ENCODE results near the gene LRCH4.

Gene LRCH4

GRCh38 chr7:100604976-100605911 is 19.3 kb upstream of the LRCH4 start:
- DNase-seq (ENCODE audit: low read depth in 1 of 2, low spot score in 1 of 2) = no peak

- peak; percentile 47 to 57 for DNase-seq (ENCODE audit: low read depth in 1 of 2, low spot score in 1 of 2)
Observed at GRCh38 chr7:100604028-100604975, 18.4 kb upstream of the LRCH4 start.

GRCh38 chr7:100603726-100604027 is 17.7 kb upstream of the LRCH4 start:
- no peak for DNase-seq (ENCODE audit: low read depth in 1 of 2, low spot score in 1 of 2)

- no peak for DNase-seq (ENCODE audit: low read depth in 1 of 2, low spot score in 1 of 2)
Observed at GRCh38 chr7:100602889-100603725, 17.2 kb upstream of the LRCH4 start.

GRCh38 chr7:100600730-100601038 is 14.8 kb upstream of the LRCH4 start:
- DNase-seq (ENCODE audit: low read depth in 1 of 2, low spot score in 1 of 2) = no peak

- DNase-seq (ENCODE audit: low read depth in 1 of 2, low spot score in 1 of 2) = no peak
Observed at GRCh38 chr7:100599911-100600729, 14.2 kb upstream of the LRCH4 start.

- no peak for DNase-seq (ENCODE audit: low read depth in 1 of 2, low spot score in 1 of 2)
Observed at GRCh38 chr7:100598425-100598824, 12.5 kb upstream of the LRCH4 start.

- no peak for DNase-seq (ENCODE audit: low read depth in 1 of 2, low spot score in 1 of 2)
Observed at GRCh38 chr7:100595188-100595587, 9.3 kb upstream of the LRCH4 start.

- DNase-seq (ENCODE audit: low read depth in 1 of 2, low spot score in 1 of 2) = no peak
Observed at GRCh38 chr7:100591596-100591995, 5.7 kb upstream of the LRCH4 start.

GRCh38 chr7:100590077-100590737 is 4.3 kb upstream of the LRCH4 start:
- DNase-seq (ENCODE audit: low read depth in 1 of 2, low spot score in 1 of 2) = no peak

GRCh38 chr7:100589341-100589947 is 3.5 kb upstream of the LRCH4 start:
- no peak for DNase-seq (ENCODE audit: low read depth in 1 of 2, low spot score in 1 of 2)

- DNase-seq (ENCODE audit: low read depth in 1 of 2, low spot score in 1 of 2) = no peak
Observed at GRCh38 chr7:100588438-100588837, 2.5 kb upstream of the LRCH4 start.

- peak; percentile 96 to 98 for DNase-seq (ENCODE audit: low read depth in 1 of 2, low spot score in 1 of 2)
Observed at GRCh38 chr7:100586266-100587025, 517 bp upstream of the LRCH4 start, which contains the start of gene FBXO24. TSS of gene FBXO24 (plus strand) at chr7:100586328. CDS start at chr7:100586626, 298 bp downstream.

GRCh38 chr7:100584683-100585510 is 1.0 kb downstream of the LRCH4 start:
- no peak for DNase-seq (ENCODE audit: low read depth in 1 of 2, low spot score in 1 of 2)

- no peak for DNase-seq (ENCODE audit: low read depth in 1 of 2, low spot score in 1 of 2)
Observed at GRCh38 chr7:100584054-100584682, 1.8 kb downstream of the LRCH4 start.

- peak; percentile 34 to 46 for DNase-seq (ENCODE audit: low read depth in 1 of 2, low spot score in 1 of 2)
Observed at GRCh38 chr7:100583132-100584053, 2.5 kb downstream of the LRCH4 start.

All from stimulated activated CD4-positive, alpha-beta T cell treated with anti-CD3 and anti-CD28 coated beads, Interleukin-15, amount 100 ng/mL, for 1 hour (primary cell).